Lung (tissue), 12 donors: ENCODE results near the gene SETD1B. TPM values are rescaled to one million over a fixed set of nuclear protein-coding genes. Genes with fewer than 3 reads are reported as not detected.
A peak's percentile ranks its signal among the peaks of the same experiment; 100 is the strongest.

Experiments
- ATAC-seq: fragments of 200-7000 bp; cut with Tn5 transposase; one replicate; pipeline ENCODE4 v1.9.1; 2020; ENCODE audit warnings: moderate number of reproducible peaks; ENCODE audit not compliant: insufficient read depth, low FRiP score
- DNase-seq, 3 donors: peaks; one replicate each; pipeline ENCODE4 v3.0.0-alpha.2; 2013 to 2017
- H3K27ac ChIP-seq, 2 donors: one replicate each; pipeline ENCODE4 v1.5.1; 2013; ENCODE audit warnings: mild to moderate bottlenecking in 2 of 2, moderate library complexity in 2 of 2, control low read depth in 1 of 2, inconsistent platforms in 1 of 2, low read depth in 1 of 2, low read length in 1 of 2
- H3K27me3 ChIP-seq, 3 donors: one replicate each; pipeline ENCODE4 v1.5.1; 2013; ENCODE audit warnings: low read length in 2 of 3; ENCODE audit not compliant: control insufficient read depth in 3 of 3, insufficient read depth in 3 of 3
- H3K36me3 ChIP-seq, 4 donors: one replicate each; pipeline ENCODE4 v1.5.1; 2013; ENCODE audit warnings: low read length in 4 of 4, mild to moderate bottlenecking in 1 of 4, moderate library complexity in 1 of 4; ENCODE audit not compliant: control insufficient read depth in 4 of 4, insufficient read depth in 4 of 4
- H3K4me1 ChIP-seq, 5 donors: one replicate each; pipeline ENCODE4 v1.5.1; 2013; ENCODE audit warnings: low read length in 5 of 5, mild to moderate bottlenecking in 2 of 5, moderate library complexity in 1 of 5; ENCODE audit not compliant: control insufficient read depth in 5 of 5, insufficient read depth in 5 of 5
- H3K4me3 ChIP-seq: one replicate; pipeline ENCODE4 v1.5.1; 2013; ENCODE audit warnings: mild to moderate bottlenecking, control low read depth, moderate library complexity
- H3K9ac ChIP-seq, 2 donors: one replicate each; pipeline ENCODE4 v1.5.1; 2013; ENCODE audit warnings: low read length in 2 of 2, control low read depth in 1 of 2; ENCODE audit not compliant: insufficient read depth in 1 of 2
- H3K9me3 ChIP-seq, 4 donors: one replicate each; pipeline ENCODE4 v1.5.1; 2013; ENCODE audit warnings: low read length in 3 of 4, mild to moderate bottlenecking in 1 of 4, moderate library complexity in 1 of 4; ENCODE audit not compliant: control insufficient read depth in 4 of 4, insufficient read depth in 3 of 4
- WGBS, 2 donors: extraction: QIAGEN DNeasy Blood & Tissue Kit; methylation state at CpG; one replicate each; pipeline ENCODE4 v1.1.7; 2013; 5-methylcytosine and 5-hydroxymethylcytosine counted together
- polyA plus RNA-seq, 2 donors: library from polyadenylated mRNA; stranded (reverse); fragments of 200-250 nt; gene quantifications; one replicate each; pipeline ENCODE4 v1.2.1, GENCODE V29; 2013
- total RNA-seq, 2 donors: library from RNA; depleted of rRNA in 1 of 2; stranded (reverse); fragments of >200 nt in 1 of 2; gene quantifications; one replicate each; pipeline ENCODE4 v1.2.1, GENCODE V29; 2014 to 2021
- TF ChIP-seq, protein P1 (sequence below): IDR thresholded peaks from 2 replicates; pipeline ENCODE4 v1.5.1; 2012; ENCODE audit warnings: mild to moderate bottlenecking; ENCODE audit errors: control extremely low read depth, extremely low read depth
- donor health status: control.
- donor health status: control.
- donor health status: Bipolar disorder and iron deficiency.
- donor health status: healthy.
- donor health status: DM: yes; HTN: yes; CAD: no.

Gene SETD1B
- total and polyA plus RNA-seq, 4 donors, result 7.3 to 28.1 (median 10.4) TPM

DNA sequence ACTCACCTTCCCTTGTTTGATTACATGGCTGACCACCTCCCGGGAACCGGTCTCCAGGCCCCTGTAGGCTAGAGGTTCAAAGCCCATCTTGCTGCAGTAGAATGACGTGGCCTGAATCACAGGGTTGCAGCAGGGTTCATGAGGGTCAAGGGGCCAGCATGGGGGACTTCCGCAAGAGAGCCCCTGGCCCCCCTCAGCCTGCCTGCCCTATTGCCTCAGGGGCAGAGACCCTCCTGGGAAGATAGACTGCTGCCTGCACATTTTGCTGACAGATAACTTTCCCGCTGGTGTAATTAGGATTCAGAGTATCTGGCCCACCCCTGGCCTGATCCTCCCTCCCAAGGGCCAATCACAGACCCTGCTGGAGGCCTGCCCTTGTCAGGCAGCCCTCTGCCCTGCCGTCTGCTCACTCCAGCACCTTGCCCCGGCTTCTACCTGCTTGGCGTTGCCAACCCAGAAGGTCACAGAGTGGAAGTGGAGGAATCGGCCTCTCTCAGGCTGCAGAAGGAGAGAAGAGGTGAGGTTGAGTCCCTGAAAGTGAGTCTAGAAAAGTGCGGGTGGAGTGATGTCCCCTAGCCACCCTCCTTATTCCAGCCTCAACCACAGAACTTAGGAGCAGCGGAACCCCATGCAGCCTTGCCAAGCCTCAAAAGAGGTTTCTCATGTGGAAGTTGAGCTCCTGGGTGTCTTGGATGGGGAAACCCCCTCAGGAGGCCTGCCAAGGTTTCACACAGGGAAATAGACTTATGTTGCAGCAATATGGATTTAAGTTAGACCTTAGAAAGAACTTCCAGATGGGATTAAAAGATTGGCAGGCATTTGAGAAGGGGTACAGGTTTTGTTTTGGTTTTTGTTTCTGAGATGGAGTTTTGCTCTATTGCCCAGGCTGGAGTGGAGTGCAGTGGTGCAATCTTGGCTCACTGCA, 53.8 kb downstream of the SETD1B start:
- Histone ChIP-seq H3K27me3 (no peaks in the 10 kb centered on the region), H3K4me1 (peaks cover 0 to 8% (median 3%) of the 10 kb centered on the region in 5 donors), H3K4me3 (no peak overlapping the region), H3K36me3 (no peaks in the 10 kb centered on the region), H3K9ac (no peak overlapping the region), H3K27ac (peak overlapping the region in 1 of 2 donors; percentile 9), H3K9me3 (no peaks in the 10 kb centered on the region)
- DNase-seq, result no peak
- ATAC-seq, result no peak
- 84 to 85% methylated on average over 11 of the region's 11 CpGs for WGBS, 2 donors
- TF ChIP-seq, protein P1, sequence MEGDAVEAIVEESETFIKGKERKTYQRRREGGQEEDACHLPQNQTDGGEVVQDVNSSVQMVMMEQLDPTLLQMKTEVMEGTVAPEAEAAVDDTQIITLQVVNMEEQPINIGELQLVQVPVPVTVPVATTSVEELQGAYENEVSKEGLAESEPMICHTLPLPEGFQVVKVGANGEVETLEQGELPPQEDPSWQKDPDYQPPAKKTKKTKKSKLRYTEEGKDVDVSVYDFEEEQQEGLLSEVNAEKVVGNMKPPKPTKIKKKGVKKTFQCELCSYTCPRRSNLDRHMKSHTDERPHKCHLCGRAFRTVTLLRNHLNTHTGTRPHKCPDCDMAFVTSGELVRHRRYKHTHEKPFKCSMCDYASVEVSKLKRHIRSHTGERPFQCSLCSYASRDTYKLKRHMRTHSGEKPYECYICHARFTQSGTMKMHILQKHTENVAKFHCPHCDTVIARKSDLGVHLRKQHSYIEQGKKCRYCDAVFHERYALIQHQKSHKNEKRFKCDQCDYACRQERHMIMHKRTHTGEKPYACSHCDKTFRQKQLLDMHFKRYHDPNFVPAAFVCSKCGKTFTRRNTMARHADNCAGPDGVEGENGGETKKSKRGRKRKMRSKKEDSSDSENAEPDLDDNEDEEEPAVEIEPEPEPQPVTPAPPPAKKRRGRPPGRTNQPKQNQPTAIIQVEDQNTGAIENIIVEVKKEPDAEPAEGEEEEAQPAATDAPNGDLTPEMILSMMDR, result no peak

DNA sequence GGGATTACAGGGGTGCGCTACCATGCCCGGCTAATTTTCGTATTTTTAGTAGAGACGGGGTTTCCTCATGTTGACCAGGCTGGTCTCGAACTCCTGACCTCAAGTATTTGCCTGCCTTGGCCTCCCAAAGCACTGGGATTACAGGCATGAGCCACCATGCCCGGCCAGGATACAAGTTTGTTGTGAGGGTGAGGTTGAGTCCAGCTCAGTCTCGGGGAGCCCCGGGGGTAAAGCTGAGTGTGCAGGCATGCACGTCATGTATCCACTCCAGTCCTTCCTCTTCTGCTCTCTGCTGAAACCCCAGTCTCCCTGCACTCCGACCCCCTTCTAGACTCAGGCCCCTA, 54.5 kb downstream of the SETD1B start:
- WGBS, 2 donors, result 87 to 93% methylated on average over 10 of the region's 10 CpGs
- H3K36me3 ChIP-seq, result no peaks in the 10 kb centered on the region
- H3K9ac ChIP-seq, result no peak overlapping the region
- no peaks in the 10 kb centered on the region for H3K27me3 ChIP-seq
- ATAC-seq (no peak), DNase-seq (no peak)
- peaks cover 0 to 8% (median 3%) of the 10 kb centered on the region in 5 donors for H3K4me1 ChIP-seq
- TF ChIP-seq, protein P1, result no peak
- H3K27ac ChIP-seq, result peak overlapping the region in 1 of 2 donors; percentile 60
- H3K4me3 ChIP-seq, result no peak overlapping the region
- H3K9me3 ChIP-seq, result no peaks in the 10 kb centered on the region

DNA sequence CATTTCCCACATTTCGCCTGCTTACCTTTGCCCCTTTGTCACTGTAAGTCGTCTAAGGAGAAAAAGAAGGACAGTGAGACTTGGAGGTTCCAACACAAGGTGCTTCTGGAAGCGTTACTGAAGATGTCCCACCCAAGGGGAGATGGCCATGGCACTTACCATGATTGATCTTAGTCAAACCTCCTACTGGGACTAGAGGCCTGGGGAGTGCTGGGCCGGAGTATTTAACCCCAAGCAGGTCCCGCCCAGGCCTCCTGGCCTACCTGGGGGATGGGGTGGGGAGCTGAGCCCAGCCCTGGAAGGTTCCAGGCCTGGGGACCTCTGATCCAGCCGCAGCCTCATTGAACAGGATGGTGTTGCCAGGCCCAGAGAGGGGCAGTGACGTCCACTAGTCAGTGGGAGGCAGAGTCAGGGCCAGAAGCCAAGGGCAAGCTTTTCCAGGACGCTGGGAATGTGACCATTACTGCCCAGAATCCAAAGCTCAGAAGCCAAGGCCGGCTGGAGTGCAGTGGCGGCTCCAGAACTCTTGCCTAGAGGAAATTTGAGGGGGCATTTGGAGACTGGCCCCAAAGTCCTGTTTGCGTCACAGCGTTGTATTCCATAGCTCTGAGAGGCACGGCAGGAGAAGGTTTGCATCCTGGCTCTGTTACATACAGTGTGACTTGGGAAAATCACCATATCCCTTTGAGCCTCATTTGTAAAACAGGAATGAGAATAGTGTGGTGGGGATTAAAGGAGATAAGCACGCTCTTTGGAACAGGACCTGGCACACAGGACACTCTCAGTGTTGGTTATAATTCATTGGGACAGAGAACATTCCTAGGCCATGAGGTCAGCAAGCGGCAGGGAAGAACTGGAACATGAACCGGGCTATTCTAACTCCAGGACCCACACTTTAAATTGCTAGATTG, 55.1 kb downstream of the SETD1B start, which contains the start of gene HPD:
TSS of gene HPD (minus strand) at position 198 of the 911 bp plus-strand sequence. CDS start at position 162, 36 bp downstream.
- Histone ChIP-seq H3K4me1 (peaks cover 0 to 8% (median 3%) of the 10 kb centered on the region in 5 donors), H3K4me3 (no peak within 1 kb of the TSS), H3K9ac (no peak within 1 kb of the TSS), H3K9me3 (no peaks in the 10 kb centered on the region), H3K36me3 (no peaks in the 10 kb centered on the region), H3K27me3 (no peaks in the 10 kb centered on the region), H3K27ac (peak within 1 kb of the TSS; percentile 60 to 73)
- 72 to 86% methylated on average over 16 of the region's 16 CpGs for WGBS, 2 donors
- ATAC-seq (peak; percentile 50), DNase-seq (peak in 2 of 3 donors; percentile 22 to 48)
- TF ChIP-seq, protein P1, result no peak
